ENCODE results near the gene ZNF799.
"Not testable (repeated sequence)": the region's sequence is repeated elsewhere in the genome, so short reads cannot be mapped to it uniquely, and the experiment has no call there.

- not testable (repeated sequence) for TF ChIP-seq CTCF, EZH2, EZH2phosphoT487 (IDR thresholded peaks at IDR 0.05)
Observed at GRCh38 chr19:12391148-12391547, 9.9 kb downstream of the ZNF799 start.

Data from neural progenitor cell (in vitro differentiated cells).